IMR-90 (cell line): ENCODE data around the gene SMIM29. TPM values are rescaled to one million over a fixed set of nuclear protein-coding genes. Genes with fewer than 3 reads are reported as not detected.

Experiments
- ATAC-seq: fragments of 200-7000 bp; cut with Tn5 transposase; 2 replicates; pipeline ENCODE4 v1.9.1; 2020; ENCODE audit warnings: low read depth, mild to moderate bottlenecking, moderate library complexity
- BruUV-seq: library from RNA; stranded (reverse); fragments of 400-500 nt; replicated peaks from 2 replicates; lab custom pipeline; 2021; lab: Mats Ljungman, UMichigan
- CTCF ChIA-PET: fragments of 300-600 bp; formaldehyde crosslinking; extraction: SDS; loops from one replicate; lab custom pipeline; 2021; ENCODE audit warnings: antibody characterized with exemption; lab: Yijun Ruan, JAX
- POLR2A ChIA-PET: fragments of 300-600 bp; sonication (Branson Sonifier 250); formaldehyde crosslinking; loops from one replicate; lab custom pipeline; 2022; ENCODE audit warnings: antibody characterized with exemption; ENCODE audit not compliant: unreplicated experiment; lab: Charles Lee
- DNase-seq: peaks from one replicate; pipeline ENCODE4 v3.0.0; 2013
- H2AFZ ChIP-seq: replicated peaks from 2 replicates; pipeline ENCODE3; 2013; ENCODE audit warnings: low read length, mild to moderate bottlenecking; ENCODE audit not compliant: poor library complexity
- H2AK5ac ChIP-seq: 2 replicates; pipeline ENCODE4 v1.6.1; 2013; ENCODE audit warnings: low read depth, low read length, inconsistent platforms
- H2AK9ac ChIP-seq: replicated peaks from 2 replicates; pipeline ENCODE3; 2013; ENCODE audit warnings: mild to moderate bottlenecking, low read depth, low read length, moderate library complexity; ENCODE audit not compliant: poor library complexity
- H2BK120ac ChIP-seq: 2 replicates; pipeline ENCODE4 v1.6.1; 2013; ENCODE audit warnings: low read depth, low read length, inconsistent platforms
- H2BK15ac ChIP-seq: 3 replicates; pipeline ENCODE4 v1.6.1; 2013; ENCODE audit warnings: low read depth, low read length, inconsistent platforms
- H2BK20ac ChIP-seq: 2 replicates; pipeline ENCODE4 v1.6.1; 2013; ENCODE audit warnings: low read depth, mild to moderate bottlenecking, inconsistent platforms, low read length, moderate library complexity
- H2BK5ac ChIP-seq: 2 replicates; pipeline ENCODE4 v1.6.1; 2013; ENCODE audit warnings: mild to moderate bottlenecking, low read depth, low read length, inconsistent platforms; ENCODE audit not compliant: poor library complexity, severe bottlenecking
- H3K14ac ChIP-seq: replicated peaks from 2 replicates; pipeline ENCODE4 v1.6.1; 2013; ENCODE audit warnings: low read depth, low read length, inconsistent platforms
- H3K18ac ChIP-seq: 2 replicates; pipeline ENCODE4 v1.6.1; 2013; ENCODE audit warnings: low read depth, low read length, control low read depth
- H3K23ac ChIP-seq: 2 replicates; pipeline ENCODE4 v1.6.1; 2013; ENCODE audit warnings: low read depth, low read length, inconsistent platforms
- H3K27ac ChIP-seq: 2 replicates; pipeline ENCODE4 v1.5.1; 2013; ENCODE audit warnings: mild to moderate bottlenecking, control low read depth, low read length; ENCODE audit not compliant: insufficient read depth
- H3K27me3 ChIP-seq: 2 replicates; pipeline ENCODE4 v1.6.1; 2013; ENCODE audit warnings: low read length; ENCODE audit not compliant: control insufficient read depth, insufficient read depth
- H3K36me3 ChIP-seq: 2 replicates; pipeline ENCODE4 v1.6.1; 2013; ENCODE audit warnings: low read length, mixed read lengths; ENCODE audit not compliant: control insufficient read depth, insufficient read depth
- H3K4ac ChIP-seq: 2 replicates; pipeline ENCODE4 v1.6.1; 2013; ENCODE audit warnings: low read depth, low read length, inconsistent platforms
- H3K4me1 ChIP-seq: 2 replicates; pipeline ENCODE4 v1.6.1; 2013; ENCODE audit warnings: low read length, mixed read lengths; ENCODE audit not compliant: control insufficient read depth, insufficient read depth
- H3K4me2 ChIP-seq: 2 replicates; pipeline ENCODE4 v1.6.1; 2013; ENCODE audit warnings: low read depth, mild to moderate bottlenecking, control low read depth, low read length, moderate library complexity
- H3K4me3 ChIP-seq: 2 replicates; pipeline ENCODE4 v1.5.1; 2013; ENCODE audit warnings: low read depth, mild to moderate bottlenecking, control low read depth, low read length, moderate library complexity; ENCODE audit not compliant: insufficient read depth
- H3K56ac ChIP-seq: 2 replicates; pipeline ENCODE4 v1.6.1; 2013; ENCODE audit warnings: low read length, inconsistent platforms; ENCODE audit not compliant: insufficient read depth; ENCODE audit errors: extremely low read depth
- H3K79me1 ChIP-seq, 2 experiments: 2 replicates each; pipeline ENCODE4 v1.6.1; 2013; ENCODE audit warnings: low read length in 2 of 2, inconsistent platforms in 1 of 2, low read depth in 1 of 2
- H3K9ac ChIP-seq: 2 replicates; pipeline ENCODE4 v1.6.1; 2013; ENCODE audit warnings: low read depth, low read length, control low read depth
- H3K9me1 ChIP-seq: 2 replicates; pipeline ENCODE4 v1.6.1; 2013; ENCODE audit warnings: low read length, inconsistent platforms; ENCODE audit not compliant: insufficient read depth
- H3K9me3 ChIP-seq: 2 replicates; pipeline ENCODE4 v1.6.1; 2013; ENCODE audit warnings: low read length; ENCODE audit not compliant: control insufficient read depth, insufficient read depth
- H4K20me1 ChIP-seq: 2 replicates; pipeline ENCODE4 v1.6.1; 2013; ENCODE audit warnings: low read length, inconsistent platforms; ENCODE audit not compliant: insufficient read depth
- H4K5ac ChIP-seq: 2 replicates; pipeline ENCODE4 v1.6.1; 2013; ENCODE audit warnings: mild to moderate bottlenecking, low read depth, low read length, control low read depth
- H4K8ac ChIP-seq, 2 experiments: 2 replicates each; pipeline ENCODE4 v1.6.1; 2013; ENCODE audit warnings: low read depth in 2 of 2, low read length in 2 of 2, control low read depth in 1 of 2, inconsistent platforms in 1 of 2
- H4K91ac ChIP-seq: 2 replicates; pipeline ENCODE4 v1.6.1; 2013; ENCODE audit warnings: low read depth, low read length, inconsistent platforms; ENCODE audit not compliant: insufficient read depth
- CEBPB ChIP-seq: IDR thresholded peaks from 2 replicates; pipeline ENCODE4 v1.6.1; 2012; ENCODE audit warnings: low read depth, low read length, improper control_type of control experiment
- CHD1 ChIP-seq: IDR thresholded peaks from 2 replicates; pipeline ENCODE4 v1.6.1; 2012; ENCODE audit warnings: low read depth, low read length, improper control_type of control experiment
- MXI1 ChIP-seq: IDR thresholded peaks from 2 replicates; pipeline ENCODE4 v1.6.1; 2012; ENCODE audit warnings: low read depth, mild to moderate bottlenecking, low read length, moderate library complexity, borderline replicate concordance
- WGBS, 2 experiments: methylation state at CpG; one replicate each; pipeline versions ENCODE4 v1.1.5 to v1.1.7; 2013; ENCODE audit warnings: missing lambda C conversion rate in 2 of 2; ENCODE audit not compliant: insufficient read length in 1 of 2; ENCODE audit errors: extremely low coverage in 2 of 2; 5-methylcytosine and 5-hydroxymethylcytosine counted together
- dilution Hi-C: fragments of 300-500 bp; cut with HindIII; formaldehyde crosslinking; loops from one replicate; pipeline ENCODE4 v1.14.3; 2018; ENCODE audit warnings: low sequenced_read_pairs; ENCODE audit not compliant: unreplicated experiment
- in situ Hi-C: fragments of 300-500 bp; cut with MboI; formaldehyde crosslinking; loops from 3 replicates; pipeline ENCODE4 v1.14.3; 2019; ENCODE audit warnings: low sequenced_read_pairs, inconsistent platforms, mixed read lengths
- intact Hi-C: fragments of 100-400 bp; cut with micrococcal nuclease; formaldehyde crosslinking; loops from 2 replicates; pipeline ENCODE4 v1.10.0; 2022
- polyA plus RNA-seq, 3 experiments: library from polyadenylated mRNA; depleted of rRNA; stranded (reverse); fragments of >200 nt; gene quantifications; 2 replicates each; pipeline ENCODE4 v1.2.3, GENCODE V29; 2012; ENCODE audit warnings: low replicate concordance in 1 of 3
- total RNA-seq: library from RNA; depleted of rRNA; stranded (reverse); fragments of >200 nt; gene quantifications from 2 replicates; pipeline ENCODE4 v1.2.3, GENCODE V29; 2012
- TF ChIP-seq, protein P1 (sequence below): fragments of 150-350 bp; IDR thresholded peaks from 2 replicates; pipeline ENCODE4 v1.6.1; 2016; ENCODE audit warnings: low read depth, mild to moderate bottlenecking, low read length, moderate library complexity, borderline replicate concordance

The SMIM29 gene
- total and polyA plus RNA-seq, 2 of the 4 experiments (the other 2 are of a cell fraction) = 8.4 to 28.9 TPM

DNA sequence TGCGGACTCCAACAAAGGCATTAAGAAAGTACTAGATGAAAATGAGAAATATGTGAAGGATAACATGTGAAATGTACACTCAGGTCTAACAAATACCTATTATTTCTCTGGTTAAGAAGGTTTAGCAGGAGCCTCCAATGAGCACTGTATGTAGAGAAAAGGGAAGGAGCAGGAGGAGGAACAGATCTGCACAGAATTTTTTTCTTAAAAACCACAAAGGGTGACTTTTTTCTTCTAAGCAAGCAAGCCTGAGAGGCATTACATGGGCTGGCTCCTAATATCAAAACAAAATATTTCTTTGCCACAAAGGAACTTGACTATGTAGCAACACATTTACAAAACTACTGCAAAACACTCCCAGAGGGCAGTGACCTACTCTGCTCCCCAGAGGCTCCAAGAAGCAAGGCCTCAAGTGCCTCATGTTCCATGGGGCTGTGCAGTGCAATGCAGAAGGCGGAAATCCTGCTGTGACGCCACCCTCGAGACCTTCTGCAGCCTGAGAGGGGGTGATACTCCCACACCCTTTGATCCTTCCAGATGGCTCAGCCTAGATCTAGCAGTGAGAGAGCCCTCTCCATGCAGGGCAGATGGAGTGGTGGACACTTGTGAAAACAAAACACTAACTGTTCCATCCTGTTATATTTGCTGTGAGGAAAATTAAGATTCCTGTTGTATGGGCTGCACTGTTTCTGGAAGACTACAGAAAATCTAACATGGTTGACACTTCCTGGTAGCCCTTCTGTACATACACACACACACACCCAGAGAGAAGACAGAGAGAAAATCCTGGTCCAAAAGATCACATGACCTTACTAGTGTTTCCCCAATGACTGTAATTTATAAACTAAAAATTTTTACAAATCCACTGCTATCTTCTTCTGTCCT is 36.0 kb upstream of the SMIM29 start:
- ATAC-seq = peak; percentile 91
- dilution Hi-C loops = no loop called here

More for the DNA sequence above, 36.0 kb upstream of the SMIM29 start:
- BruUV-seq = no TSS peak
- no peak overlapping the region for H4K91ac ChIP-seq
- H3K9me3 ChIP-seq = peaks cover 5% of the 10 kb centered on the region
- no peak overlapping the region for H3K9ac ChIP-seq
- no peak overlapping the region for H3K4me3 ChIP-seq
- peaks cover 10% of the 10 kb centered on the region for H3K4me1 ChIP-seq
- H3K79me1 ChIP-seq = peaks cover 3 to 4% of the 10 kb centered on the region in 2 experiments; a peak in 1 of 4 replicates
- no peak overlapping the region for H2BK120ac ChIP-seq
- peaks cover 8% of the 10 kb centered on the region; the same call in 1 of the 2 replicates for H3K9me1 ChIP-seq
- TF ChIP-seq CHD1 = no peak
- TF ChIP-seq CEBPB = peak; percentile 51; the same call in 1 of the 2 replicates
- TF ChIP-seq MXI1 = no peak
- TF ChIP-seq, protein P1, sequence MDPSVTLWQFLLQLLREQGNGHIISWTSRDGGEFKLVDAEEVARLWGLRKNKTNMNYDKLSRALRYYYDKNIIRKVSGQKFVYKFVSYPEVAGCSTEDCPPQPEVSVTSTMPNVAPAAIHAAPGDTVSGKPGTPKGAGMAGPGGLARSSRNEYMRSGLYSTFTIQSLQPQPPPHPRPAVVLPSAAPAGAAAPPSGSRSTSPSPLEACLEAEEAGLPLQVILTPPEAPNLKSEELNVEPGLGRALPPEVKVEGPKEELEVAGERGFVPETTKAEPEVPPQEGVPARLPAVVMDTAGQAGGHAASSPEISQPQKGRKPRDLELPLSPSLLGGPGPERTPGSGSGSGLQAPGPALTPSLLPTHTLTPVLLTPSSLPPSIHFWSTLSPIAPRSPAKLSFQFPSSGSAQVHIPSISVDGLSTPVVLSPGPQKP = no peak
- intact Hi-C loops (no loop called here), in situ Hi-C loops (no loop called here)
- peak overlapping the region; percentile 16; the same call in 1 of the 2 replicates for H4K5ac ChIP-seq
- peak overlapping the region; percentile 48; the same call in 1 of the 2 replicates for H3K27ac ChIP-seq
- no peak overlapping the region for H2BK15ac ChIP-seq
- H2AK9ac ChIP-seq = peak overlapping the region; percentile 49
- H3K27me3 ChIP-seq = no peaks in the 10 kb centered on the region
- H3K56ac ChIP-seq = no peak overlapping the region
- H2BK5ac ChIP-seq = peak overlapping the region; percentile 39
- DNase-seq = peak; percentile 73
- peaks cover 13% of the 10 kb centered on the region for H3K36me3 ChIP-seq
- H3K14ac ChIP-seq = 0 out of 2 replicates have a peak overlapping the region, but pooled peaks have one; percentile 13
- no CpG with 5 or more reads among the region's 4 CpGs for WGBS, 2 experiments
- ChIA-PET CTCF (no interaction called here), POLR2A (no interaction called here)
- peaks cover 4% of the 10 kb centered on the region; the same call in 1 of the 2 replicates for H4K20me1 ChIP-seq
- H3K23ac ChIP-seq = 0 out of 2 replicates have a peak overlapping the region, but pooled peaks have one; percentile 14
- peak overlapping the region; percentile 24 for H2AFZ ChIP-seq
- H3K18ac ChIP-seq = peak overlapping the region; percentile 7; the same call in 1 of the 2 replicates
- no peak overlapping the region for H2BK20ac ChIP-seq
- H4K8ac ChIP-seq = peak overlapping the region in 1 of 2 experiments; percentile 20; a peak in 1 of 4 replicates
- no peak overlapping the region for H3K4me2 ChIP-seq
- H2AK5ac ChIP-seq = 0 out of 2 replicates have a peak overlapping the region, but pooled peaks have one; percentile 3
- H3K4ac ChIP-seq = no peak overlapping the region; the same call in 1 of the 2 replicates
